Brain pericyte (primary cell): Measurements from ENCODE around the gene MESD.
A peak's percentile ranks its signal among the peaks of the same experiment; 100 is the strongest.

Experiments used
- DNase-seq: peaks from one replicate; pipeline ENCODE4 v3.0.0-alpha.2; 2012; ENCODE audit warnings: low read depth, low spot score

Gene MESD

DNA sequence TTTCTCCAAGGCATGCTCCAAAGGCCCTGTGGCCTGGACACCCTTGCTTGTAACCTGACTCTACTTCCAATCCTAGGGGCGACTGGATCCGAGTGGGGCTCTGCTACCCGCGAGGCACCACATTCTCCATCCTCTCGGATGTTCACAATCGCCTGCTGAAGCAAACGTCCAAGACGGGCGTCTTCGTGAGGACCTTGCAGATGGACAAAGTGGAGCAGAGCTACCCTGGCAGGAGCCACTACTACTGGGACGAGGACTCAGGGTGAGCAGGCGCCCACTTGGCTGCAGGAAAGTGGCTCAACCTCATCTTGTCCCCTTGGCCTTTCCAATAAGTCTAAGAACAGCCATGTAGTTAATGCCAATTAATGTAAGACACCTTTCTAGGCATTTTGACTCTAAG lies 51.9 kb downstream of the MESD start:
- DNase-seq = no peak

DNA sequence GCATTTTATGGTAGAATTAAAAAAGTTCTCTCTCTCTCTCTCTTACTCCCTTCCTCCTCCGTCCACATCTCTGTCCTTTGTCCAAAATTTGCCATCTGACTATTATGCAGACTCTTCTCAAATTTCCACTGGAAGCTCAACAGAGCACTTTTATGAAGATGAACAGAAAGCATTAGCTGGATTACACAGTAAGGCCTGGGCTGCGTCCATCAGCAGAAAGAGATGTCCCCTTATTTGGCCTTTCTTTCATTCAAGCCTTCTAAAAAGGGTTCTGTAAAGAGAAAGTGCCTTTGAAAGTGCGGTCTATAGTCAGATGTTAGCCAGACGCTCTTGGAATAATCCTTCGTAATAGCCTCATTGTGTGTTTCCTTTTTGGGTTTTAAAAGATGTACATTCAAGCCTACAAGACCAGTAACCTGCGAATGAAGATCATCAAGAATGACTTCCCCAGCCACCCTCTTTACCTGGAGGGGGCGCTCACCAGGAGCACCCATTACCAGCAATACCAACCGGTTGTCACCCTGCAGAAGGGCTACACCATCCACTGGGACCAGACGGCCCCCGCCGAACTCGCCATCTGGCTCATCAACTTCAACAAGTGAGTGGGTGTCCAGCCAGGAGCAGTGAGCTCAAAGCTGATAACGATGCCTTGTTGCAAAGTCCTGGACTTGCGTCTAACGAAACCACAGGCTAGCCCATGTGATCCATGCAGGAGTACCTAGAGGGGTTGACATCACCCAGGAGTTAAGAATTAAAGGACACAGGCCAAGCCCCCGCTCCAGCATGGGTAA lies 53.1 kb downstream of the MESD start:
- no peak for DNase-seq

DNA sequence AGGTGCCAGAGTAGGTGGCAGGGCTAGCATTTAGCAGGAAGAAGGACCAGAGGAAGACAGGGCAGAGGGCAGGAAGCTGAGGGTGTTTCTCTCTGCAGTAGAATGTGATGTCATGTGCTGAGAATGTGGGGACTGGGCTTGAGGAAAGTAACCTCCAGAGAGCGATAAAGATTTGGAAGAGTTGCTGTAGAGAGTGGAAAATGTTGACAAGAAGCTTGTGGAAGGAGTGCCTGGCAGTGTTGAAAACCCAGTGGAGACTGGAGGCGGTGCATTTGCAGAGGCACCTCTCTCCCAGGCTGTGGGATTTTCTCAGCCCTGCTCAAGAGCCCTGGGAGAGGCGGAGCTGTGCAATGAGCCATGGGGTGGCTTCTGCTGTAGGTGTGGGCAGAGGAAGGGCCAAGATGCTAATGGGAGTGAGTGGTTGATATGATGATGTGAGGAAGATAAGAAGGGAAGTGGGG lies 54.8 kb downstream of the MESD start:
- DNase-seq = no peak

DNA sequence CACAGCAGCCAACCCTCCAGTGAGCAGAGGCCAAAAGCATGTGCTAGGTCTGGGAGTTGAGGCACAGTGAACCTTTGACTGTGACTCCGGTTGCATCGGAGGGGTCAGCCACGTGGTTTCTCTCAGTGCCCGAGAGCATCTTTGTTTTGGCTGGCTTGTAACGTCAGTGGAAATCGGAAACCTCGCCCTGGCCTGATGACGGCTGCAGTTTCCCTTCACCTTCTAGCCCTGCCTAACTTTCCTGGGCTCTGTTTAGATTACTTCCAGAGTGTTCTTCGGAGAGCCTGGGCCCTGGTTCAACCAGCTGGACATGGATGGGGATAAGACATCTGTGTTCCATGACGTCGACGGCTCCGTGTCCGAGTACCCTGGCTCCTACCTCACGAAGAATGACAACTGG lies 56.6 kb downstream of the MESD start:
- DNase-seq = peak; percentile 41

DNA sequence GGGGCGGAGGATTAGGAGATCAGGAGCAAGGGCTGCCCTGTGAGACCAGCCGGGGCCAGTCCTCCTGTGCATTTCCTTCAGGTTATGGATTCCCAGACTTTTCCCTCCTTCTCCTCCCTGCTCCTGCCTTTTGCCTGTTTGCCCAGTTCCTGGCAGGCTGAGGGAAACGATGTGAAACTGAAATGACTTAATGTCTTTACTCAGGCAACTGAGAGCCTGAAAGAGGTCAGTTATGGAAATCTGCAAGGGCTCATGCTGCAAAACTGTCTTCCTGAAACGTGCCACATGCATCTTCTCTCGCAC lies 57.2 kb downstream of the MESD start:
- DNase-seq = no peak

DNA sequence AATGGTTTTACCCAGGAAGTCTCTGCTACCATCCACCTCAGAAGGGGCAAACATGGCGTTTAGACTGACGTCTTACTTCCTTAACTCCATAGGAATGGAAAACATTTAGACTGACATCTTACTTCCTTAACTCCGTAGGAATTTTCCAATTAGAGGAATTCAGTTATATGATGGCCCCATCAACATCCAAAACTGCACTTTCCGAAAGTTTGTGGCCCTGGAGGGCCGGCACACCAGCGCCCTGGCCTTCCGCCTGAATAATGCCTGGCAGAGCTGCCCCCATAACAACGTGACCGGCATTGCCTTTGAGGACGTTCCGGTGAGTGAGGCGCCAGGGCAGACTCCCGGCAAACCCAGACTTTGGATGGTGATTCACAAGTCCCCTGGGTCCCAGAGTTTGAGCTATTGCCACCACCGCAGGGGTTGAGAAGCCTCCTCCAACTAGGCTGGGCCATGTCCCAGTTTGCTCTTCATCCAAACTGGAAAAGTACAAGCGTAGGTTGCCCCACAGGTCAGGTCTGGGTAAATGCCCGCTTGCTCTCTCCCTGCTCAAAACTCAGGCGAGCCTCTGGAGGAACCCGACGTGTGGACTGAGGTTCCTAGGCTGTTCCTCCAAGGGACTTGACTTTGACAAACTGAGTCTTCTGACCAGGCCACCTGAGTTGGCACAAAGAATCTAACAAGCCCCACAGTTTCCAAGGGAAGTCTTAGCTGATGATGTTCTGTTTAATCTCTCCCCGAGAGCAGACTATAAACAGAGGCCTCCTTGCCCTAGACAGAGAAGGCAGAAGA lies 57.7 kb downstream of the MESD start:
- DNase-seq = no peak

DNA sequence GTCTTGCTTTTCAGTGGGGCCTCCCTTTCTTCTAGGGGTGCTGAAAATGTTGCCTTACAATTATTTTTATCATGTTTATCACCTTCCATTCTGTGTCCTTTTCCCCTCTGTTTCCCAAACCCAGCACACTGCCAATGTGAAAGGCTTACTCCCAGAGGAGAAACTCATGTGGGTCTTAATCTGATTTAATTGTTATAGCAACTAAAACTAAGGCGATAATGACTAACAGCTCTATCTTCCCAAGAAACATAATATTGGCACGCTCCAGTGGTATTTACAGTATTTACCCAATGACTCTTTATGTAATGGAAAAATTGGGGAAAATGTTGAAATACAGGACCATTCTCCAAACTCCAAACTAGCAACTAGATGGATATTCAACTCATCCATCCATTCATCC lies 58.4 kb downstream of the MESD start:
- no peak for DNase-seq

DNA sequence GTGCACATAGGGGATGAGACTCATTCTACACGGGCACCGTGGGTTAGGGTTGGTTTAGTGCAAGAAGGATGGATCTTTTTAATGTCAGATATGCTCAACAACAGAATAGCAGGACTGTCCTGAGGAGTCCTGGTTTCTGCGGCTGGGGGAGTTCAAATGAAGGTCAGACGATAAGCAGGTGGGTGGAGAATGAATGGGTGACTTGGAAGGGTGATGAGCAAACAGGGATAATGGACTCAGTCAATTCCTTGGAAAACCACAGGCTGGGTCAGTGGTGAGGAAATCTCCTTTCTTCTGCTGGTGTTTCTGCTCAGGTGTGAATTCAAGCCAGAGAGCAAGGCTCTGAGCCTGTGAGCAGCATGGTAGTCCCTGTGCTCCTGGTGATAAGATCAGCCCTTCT lies 59.9 kb downstream of the MESD start:
- no peak for DNase-seq

DNA sequence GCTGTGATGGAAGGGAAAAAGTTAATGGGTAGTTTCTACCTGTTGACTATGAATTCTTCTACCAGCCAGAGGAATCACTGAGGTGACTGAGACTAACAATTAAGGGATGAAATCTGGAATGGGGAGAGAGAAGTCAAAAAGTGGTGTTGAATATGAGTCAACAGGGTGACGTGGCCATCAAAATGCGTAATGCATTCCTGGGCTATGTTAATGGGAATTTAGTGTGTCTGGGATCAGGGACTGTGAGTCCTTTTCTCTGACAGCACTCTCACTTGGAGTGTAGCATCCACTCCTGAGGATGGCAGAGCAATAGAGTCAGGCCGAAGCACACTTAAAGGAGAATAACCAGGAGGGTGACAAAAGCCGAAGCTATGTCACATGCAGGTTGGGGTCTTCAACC lies 60.4 kb downstream of the MESD start:
- DNase-seq = no peak

DNA sequence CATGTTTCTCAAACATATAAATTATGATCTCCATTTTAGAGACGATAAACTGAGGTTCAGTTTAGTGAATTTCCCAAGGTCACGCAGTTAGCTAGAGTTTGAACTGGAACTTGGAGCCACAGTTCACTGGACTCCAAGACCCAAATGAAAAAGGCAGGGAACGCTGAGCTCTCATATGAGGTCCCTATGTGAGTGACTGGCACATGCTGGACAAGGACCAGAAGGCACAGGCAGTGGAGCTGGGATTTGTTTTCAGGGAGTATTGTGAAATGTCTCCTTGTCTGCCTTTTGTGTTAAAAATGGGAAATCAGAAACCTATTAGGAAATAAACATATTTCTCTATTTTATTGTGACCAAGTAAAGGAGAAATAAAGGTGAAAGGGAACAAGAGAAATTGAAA lies 63.5 kb downstream of the MESD start:
- DNase-seq = no peak

DNA sequence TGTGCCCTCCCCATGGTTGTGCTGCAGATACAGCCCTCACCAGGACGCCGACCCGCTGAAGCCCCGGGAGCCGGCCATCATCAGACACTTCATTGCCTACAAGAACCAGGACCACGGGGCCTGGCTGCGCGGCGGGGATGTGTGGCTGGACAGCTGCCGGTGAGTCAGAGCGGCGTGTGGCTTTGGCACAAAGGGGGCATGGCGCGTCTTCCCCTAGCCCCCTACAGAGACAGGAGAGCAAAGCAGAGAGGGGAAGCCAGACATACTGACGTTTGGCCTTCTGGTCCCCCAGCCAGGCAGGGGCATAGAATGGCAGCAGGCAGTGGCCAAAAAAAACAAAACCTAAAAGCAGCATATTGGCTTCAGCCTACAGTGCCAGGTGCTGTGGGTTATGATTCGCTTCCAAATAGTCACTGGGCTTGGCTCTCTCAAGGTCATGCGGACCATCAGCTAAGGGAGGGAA lies 64.0 kb downstream of the MESD start:
- DNase-seq = no peak

DNA sequence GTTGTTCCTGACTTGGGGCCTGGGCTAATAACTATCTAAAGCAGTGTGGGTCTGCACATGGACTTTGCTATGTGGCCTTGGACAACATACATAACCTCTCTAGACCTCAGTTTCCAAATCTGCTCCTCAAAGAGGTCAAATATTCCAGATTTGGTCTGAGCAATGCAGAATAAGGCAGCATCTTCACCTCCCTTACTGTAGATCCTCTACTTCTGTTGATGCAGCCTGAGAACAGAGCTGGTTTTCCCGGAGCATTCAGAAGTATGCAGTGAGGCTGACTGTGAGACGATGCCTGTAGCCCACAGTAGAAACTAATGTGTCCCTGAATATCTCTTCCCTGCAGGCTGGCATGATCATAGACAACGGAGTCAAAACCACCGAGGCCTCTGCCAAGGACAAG lies 65.3 kb downstream of the MESD start:
- DNase-seq = no peak

DNA sequence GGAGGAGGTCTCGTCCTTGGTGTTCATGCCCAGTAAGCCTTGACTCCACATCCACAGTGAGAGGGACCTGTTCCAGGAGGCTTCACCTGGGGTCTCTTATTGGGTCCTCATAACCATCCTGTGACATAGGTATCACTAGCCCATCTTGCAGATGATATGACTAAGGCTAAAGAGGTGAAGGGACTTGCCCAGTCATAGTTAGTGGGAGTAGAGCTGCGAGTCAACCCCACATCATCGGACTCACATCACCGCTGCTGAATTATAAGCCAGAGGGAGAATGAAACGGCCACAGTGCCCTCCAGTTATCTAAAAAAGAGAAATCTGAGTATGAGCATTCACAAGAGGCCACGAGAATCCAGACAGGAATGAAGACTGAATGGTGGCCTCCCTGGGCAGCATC lies 66.0 kb downstream of the MESD start:
- DNase-seq = no peak

DNA sequence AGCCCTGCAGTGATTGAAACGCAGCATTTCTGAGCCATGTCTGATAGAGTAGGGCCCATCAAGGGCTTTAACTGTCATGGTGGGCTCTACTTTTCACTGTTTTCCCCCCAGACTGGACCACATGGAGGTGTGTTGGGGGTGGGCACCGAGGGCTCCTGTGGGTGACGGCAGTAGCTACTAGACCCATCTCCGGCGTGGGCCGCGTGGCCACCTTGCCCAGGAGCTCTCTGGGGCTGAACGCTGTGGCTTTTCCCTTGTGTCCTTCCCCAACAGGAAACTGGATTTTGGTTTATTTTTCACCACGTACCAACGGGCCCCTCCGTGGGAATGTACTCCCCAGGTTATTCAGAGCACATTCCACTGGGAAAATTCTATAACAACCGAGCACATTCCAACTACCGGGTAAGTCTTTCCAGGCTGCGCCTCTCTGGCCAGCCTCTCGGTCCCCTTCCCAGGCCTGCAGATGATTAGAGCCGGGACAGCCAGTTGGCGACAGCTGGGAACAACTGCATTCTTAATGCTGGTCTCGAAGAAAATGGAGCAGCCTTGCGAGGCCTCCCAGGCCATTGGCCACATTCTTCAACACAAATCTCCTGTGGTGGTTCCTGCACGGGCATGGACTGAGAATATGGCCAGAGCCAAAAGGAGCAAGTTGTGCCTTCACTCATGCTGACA lies 67.7 kb downstream of the MESD start:
- no peak for DNase-seq

DNA sequence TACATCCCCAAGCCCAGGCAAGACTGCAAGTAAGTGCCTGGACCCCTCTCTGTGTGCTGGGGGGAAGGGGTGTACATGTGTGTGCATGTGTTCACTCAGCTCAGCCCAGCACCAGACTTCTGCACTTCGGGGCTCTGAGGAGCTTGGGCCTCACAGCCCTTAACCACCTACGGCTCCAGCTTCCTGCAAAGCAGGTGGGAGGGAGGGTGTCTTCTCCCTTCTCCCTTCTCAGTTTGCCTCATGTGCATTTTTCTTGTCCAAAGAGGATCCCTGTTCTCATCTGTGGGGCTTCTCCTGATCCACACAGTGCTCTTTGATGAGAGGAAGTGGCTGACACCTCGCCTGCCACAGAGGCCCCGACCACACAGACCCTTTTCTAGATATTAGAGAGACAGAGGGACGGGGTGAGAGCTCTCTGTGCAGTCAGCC lies 69.3 kb downstream of the MESD start:
- no peak for DNase-seq

DNA sequence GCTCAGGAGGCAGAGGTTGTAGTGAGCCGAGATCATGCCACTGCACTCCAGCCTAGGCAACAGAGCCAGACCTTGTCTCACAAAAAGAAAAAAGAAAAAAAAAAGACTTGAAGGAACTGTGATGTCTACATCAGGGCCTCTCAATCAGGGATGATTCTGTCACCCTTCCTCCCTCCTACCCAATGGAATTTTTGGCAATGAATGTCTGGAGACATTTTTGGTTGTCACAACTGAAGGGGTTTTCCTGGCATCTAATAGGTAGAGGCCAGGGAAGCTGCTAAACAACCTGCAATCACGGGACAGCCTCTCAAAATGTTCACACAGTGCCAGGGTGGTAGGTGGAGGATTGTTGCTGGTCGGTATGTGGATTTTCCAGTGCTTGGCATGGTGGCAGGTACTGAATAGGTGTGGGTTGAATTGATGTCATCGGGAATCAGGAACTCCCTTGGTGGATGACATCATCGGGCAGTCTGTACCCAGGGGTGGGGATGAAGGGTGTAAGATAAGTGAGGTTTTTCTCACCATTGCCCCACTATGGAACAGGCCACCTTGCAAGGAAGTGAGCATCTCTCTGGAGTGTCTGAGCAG lies 71.3 kb downstream of the MESD start:
- no peak for DNase-seq

DNA sequence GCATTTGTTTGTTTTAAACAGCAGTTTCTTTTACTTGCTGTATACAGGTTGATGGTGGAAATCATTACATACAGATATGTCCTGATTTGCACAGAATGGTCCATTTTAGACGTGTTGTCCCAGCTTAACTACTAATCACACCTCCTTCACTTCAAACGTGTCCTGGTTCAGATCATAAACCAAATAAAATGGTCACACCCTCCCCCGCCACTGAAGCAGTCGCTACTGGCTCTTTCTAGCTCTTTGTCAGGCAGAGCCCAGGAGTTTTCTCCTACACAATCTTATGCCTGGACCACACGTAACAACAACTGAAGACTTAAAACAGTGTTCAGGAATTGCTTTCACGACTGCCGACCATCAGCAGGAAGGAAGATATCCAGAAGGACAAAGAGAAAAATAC lies 73.6 kb downstream of the MESD start:
- no peak for DNase-seq

DNA sequence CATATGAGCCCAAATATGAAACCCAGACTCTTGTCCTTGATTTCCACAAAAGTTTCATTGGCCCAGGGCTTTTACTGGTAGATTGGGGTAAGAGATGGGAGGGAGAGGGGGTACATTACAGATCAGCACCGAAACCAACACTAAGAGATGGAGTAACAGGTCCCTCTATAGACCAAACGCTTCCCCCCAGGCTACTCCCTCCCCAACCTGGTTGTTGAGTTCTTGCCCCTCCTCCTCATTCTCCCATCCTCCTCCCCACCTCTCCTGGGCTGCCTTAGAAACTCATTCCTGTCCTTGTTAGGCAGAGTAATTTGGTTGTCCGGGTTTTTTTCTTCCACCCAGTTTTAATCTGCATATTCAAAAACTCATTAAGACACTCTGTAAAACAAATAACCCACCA lies 74.1 kb downstream of the MESD start:
- no peak for DNase-seq

DNA sequence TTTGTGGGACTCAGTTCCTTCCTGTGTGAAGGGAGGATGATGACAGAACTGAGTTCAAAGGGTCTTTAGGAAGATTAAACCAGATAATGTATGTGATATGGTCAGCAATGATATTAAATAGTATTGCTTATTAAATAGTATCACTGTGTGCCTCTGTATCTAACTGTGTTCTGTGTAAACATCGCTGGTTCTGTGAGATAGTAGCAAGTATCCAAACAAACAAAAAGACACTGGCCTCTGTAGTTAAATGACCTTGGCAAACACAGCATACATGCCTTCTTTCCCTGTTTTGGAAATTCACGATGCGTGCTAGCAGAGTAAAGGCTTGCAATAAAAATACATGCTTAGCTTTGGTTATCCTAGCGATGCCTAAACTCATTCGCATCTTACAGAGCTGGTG lies 76.1 kb downstream of the MESD start:
- DNase-seq = no peak

DNA sequence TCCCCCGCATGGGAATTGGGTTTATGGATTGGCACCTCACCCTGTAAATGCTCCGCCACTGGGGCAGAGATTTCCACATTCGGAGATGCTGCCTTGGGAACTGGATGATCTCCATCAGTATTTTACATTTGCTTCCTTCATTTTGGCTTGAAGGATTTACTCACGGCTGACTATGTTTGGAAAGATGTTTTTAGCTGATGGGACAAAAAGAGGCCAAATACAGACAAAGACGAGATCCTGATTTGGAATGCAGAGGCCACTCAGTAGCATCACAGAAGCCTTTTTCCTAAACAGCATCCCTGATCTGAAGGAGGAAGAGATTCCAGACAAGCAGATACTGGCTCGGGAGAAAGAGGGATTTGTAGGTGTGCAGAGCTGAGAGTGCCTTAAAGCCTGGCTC lies 76.9 kb downstream of the MESD start:
- no peak for DNase-seq

DNA sequence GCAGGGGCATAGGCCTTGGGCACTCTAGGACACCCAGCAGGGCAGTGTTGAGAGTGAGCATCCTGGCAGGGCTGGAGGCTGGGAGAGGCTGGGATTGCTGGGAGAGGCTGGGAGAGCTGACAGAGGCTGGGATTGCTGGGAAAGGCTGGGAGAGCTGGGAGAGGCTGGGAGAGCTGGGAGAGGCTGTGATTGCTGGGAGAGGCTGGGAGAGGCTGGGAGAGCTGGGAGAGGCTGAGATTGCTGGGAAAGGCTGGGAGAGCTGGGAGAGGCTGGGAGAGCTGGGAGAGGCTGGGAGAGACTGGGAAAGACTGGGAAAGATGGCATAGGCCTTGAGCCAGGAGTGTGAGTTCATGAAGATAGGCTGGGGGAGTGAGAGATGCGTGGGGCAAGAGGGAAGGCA lies 77.8 kb downstream of the MESD start:
- DNase-seq = no peak

DNA sequence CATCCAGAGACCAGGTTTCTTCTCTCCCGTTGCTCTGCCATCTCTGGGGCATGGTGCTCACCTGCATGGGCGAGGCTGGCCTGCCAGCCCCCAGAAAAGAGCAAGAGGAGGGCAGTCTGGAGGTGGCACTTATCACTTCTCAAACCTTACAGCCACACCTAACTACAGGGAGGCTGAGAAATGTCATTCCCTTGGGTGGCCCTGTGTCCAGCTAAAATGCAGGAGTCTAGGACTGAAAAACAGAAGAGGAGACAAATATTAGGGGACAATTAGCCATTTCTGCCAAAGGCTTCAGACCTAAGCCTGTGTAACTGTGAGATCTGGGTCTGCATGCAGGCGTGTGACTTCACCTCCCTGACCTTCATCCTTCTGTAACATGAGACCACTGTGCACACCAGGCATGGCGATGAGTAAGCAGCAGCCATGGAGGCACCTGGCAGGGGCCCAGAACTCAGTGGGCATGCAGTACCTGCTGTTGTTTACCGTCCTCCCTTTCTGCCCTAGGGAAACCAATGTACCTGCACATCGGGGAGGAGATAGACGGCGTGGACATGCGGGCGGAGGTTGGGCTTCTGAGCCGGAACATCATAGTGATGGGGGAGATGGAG lies 83.4 kb downstream of the MESD start:
- DNase-seq = peak; percentile 40
